Testis (tissue), 3 donors: ENCODE measurements around the gene IFIT1. TPM values are rescaled to one million over a fixed set of nuclear protein-coding genes. Genes with fewer than 3 reads are reported as not detected.
A peak's percentile ranks its signal among the peaks of the same experiment; 100 is the strongest.
"Not testable (repeated sequence)": the region's sequence is repeated elsewhere in the genome, so short reads cannot be mapped to it uniquely, and the experiment has no call there.

ENCODE experiments used
- DNase-seq: peaks from one replicate; pipeline ENCODE4 v3.0.0-alpha.2; 2019
- H3K27ac ChIP-seq, 2 donors: fragments of 200-600 bp; sonication (generic); one replicate each; pipeline ENCODE4 v1.5.1; 2019
- H3K27me3 ChIP-seq: fragments of 200-600 bp; sonication (generic); one replicate; pipeline ENCODE4 v1.5.1; 2019
- H3K36me3 ChIP-seq: fragments of 200-600 bp; sonication (generic); one replicate; pipeline ENCODE4 v1.5.1; 2017; ENCODE audit warnings: low read depth; ENCODE audit errors: missing control alignments
- H3K4me1 ChIP-seq: fragments of 200-600 bp; sonication (generic); one replicate; pipeline ENCODE4 v1.5.1; 2019
- H3K4me3 ChIP-seq, 2 donors: fragments of 200-600 bp; sonication (generic); one replicate each; pipeline ENCODE4 v1.5.1; 2017 to 2019
- H3K9me3 ChIP-seq: fragments of 200-600 bp; sonication (generic); one replicate; pipeline ENCODE4 v1.5.1; 2017
- CTCF ChIP-seq, 3 experiments: fragments of 450-650 bp in 2 of 3; fragments of 200-600 bp in 1 of 3; sonication (generic) in 1 of 3; IDR thresholded peaks; one replicate each; pipeline ENCODE4 v1.5.1; 2016 to 2019; ENCODE audit warnings: antibody characterized with exemption in 3 of 3, mild to moderate bottlenecking in 2 of 3, moderate library complexity in 1 of 3
- POLR2A ChIP-seq: fragments of 450-650 bp; IDR thresholded peaks from one replicate; pipeline ENCODE4 v1.6.1; 2017; ENCODE audit warnings: antibody characterized with exemption, mild to moderate bottlenecking, moderate library complexity
- WGBS, 2 donors: methylation state at CpG; one replicate each; pipeline ENCODE4 v1.1.5; 2018; 5-methylcytosine and 5-hydroxymethylcytosine counted together
- intact Hi-C: fragments of 100-400 bp; cut with DNase I; formaldehyde crosslinking; loops from one replicate; pipeline ENCODE4 v1.15.1; 2023; ENCODE audit warnings: low total_unique reads
- polyA plus RNA-seq: library from polyadenylated mRNA; stranded (reverse); fragments of 350-450 nt; fragmentation: Illumina TruSeq; extraction: RNeasy Lipid Tissue Mini Kit (QIAGEN cat#74804); gene quantifications from one replicate; pipeline ENCODE4 v1.2.3, GENCODE V29; 2014; ENCODE audit warnings: low read depth, low replicate concordance; ENCODE audit not compliant: insufficient read depth
- total RNA-seq, 2 donors: library from RNA; depleted of rRNA; stranded (reverse); fragments of >200 nt; gene quantifications; one replicate each; pipeline ENCODE4 v1.2.3, GENCODE V29; 2016

The IFIT1 gene
- total and polyA plus RNA-seq, 3 donors from 2014 or later, result 13.1 to 15.3 (median 14.8) TPM

GRCh38 chr10:89398003-89398749, 5.8 kb downstream of the IFIT1 start:
- Histone ChIP-seq H3K27me3 (no peaks in the 10 kb centered on the region), H3K9me3 (no peaks in the 10 kb centered on the region), H3K36me3 (no peaks in the 10 kb centered on the region), H3K4me3 (no peak overlapping the region), H3K4me1 (peaks cover 12% of the 10 kb centered on the region), H3K27ac (no peak overlapping the region)
- intact Hi-C loops, result no loop called here
- WGBS, 2 donors, result 62 to 70% methylated on average over 5 of the region's 5 CpGs
- DNase-seq, result no peak
- no peak for TF ChIP-seq CTCF (IDR thresholded peaks at IDR 0.05)
- no peak for TF ChIP-seq POLR2A

- 79 to 90% methylated on average over 1 of the region's 1 CpG for WGBS, 2 donors
- no peaks in the 10 kb centered on the region for H3K9me3 ChIP-seq
- no peaks in the 10 kb centered on the region for H3K4me1 ChIP-seq
- no peak for DNase-seq
- no peak for TF ChIP-seq CTCF (IDR thresholded peaks at IDR 0.05)
- no peak for TF ChIP-seq POLR2A
- H3K27me3 ChIP-seq, result no peaks in the 10 kb centered on the region
- H3K27ac ChIP-seq, result no peak overlapping the region
- H3K4me3 ChIP-seq, result no peak overlapping the region
- no peaks in the 10 kb centered on the region for H3K36me3 ChIP-seq
- intact Hi-C loops, result no loop called here
Observed at GRCh38 chr10:89399956-89400355, 7.5 kb downstream of the IFIT1 start.

- Histone ChIP-seq H3K36me3 (no peaks in the 10 kb centered on the region), H3K4me1 (no peaks in the 10 kb centered on the region), H3K27ac (no peak overlapping the region), H3K27me3 (no peaks in the 10 kb centered on the region), H3K4me3 (no peak overlapping the region), H3K9me3 (no peaks in the 10 kb centered on the region)
- WGBS, 2 donors, result 98 to 100% methylated on average over 2 of the region's 2 CpGs
- TF ChIP-seq CTCF (IDR thresholded peaks at IDR 0.05) (no peak), POLR2A (no peak)
- intact Hi-C loops, result no loop called here
- DNase-seq, result no peak
Observed at GRCh38 chr10:89403043-89403442, 10.6 kb downstream of the IFIT1 start.

GRCh38 chr10:89404104-89405047, 12.0 kb downstream of the IFIT1 start:
- no peaks in the 10 kb centered on the region for H3K27me3 ChIP-seq
- no peak overlapping the region for H3K4me3 ChIP-seq
- WGBS, 2 donors, result 85 to 92% methylated on average over 11 of the region's 11 CpGs
- DNase-seq, result no peak
- TF ChIP-seq CTCF (IDR thresholded peaks at IDR 0.05) (peak in 1 of 3 experiments; percentile 9), POLR2A (no peak)
- no peak overlapping the region for H3K27ac ChIP-seq
- H3K9me3 ChIP-seq, result no peaks in the 10 kb centered on the region
- no peaks in the 10 kb centered on the region for H3K4me1 ChIP-seq
- intact Hi-C loops, result no loop called here
- no peaks in the 10 kb centered on the region for H3K36me3 ChIP-seq

- H3K36me3 ChIP-seq, H3K27ac ChIP-seq, H3K4me3 ChIP-seq, DNase-seq, H3K9me3 ChIP-seq, H3K27me3 ChIP-seq, H3K4me1 ChIP-seq, intact Hi-C loops: not testable (repeated sequence)
- 96 to 99% methylated on average over 9 of the region's 9 CpGs for WGBS, 2 donors
Observed at GRCh38 chr10:89406178-89406577, 13.8 kb downstream of the IFIT1 start.

- H3K36me3 ChIP-seq, DNase-seq, H3K27me3 ChIP-seq, intact Hi-C loops, H3K27ac ChIP-seq, H3K9me3 ChIP-seq, H3K4me1 ChIP-seq, H3K4me3 ChIP-seq: not testable (repeated sequence)
- 92 to 96% methylated on average over 3 of the region's 3 CpGs for WGBS, 2 donors
Observed at GRCh38 chr10:89407792-89408191, 15.4 kb downstream of the IFIT1 start.

- intact Hi-C loops, H3K4me1 ChIP-seq, H3K36me3 ChIP-seq, H3K9me3 ChIP-seq, DNase-seq, H3K4me3 ChIP-seq, H3K27me3 ChIP-seq, H3K27ac ChIP-seq: not testable (repeated sequence)
- 90 to 98% methylated on average over 5 of the region's 5 CpGs for WGBS, 2 donors
Observed at GRCh38 chr10:89409282-89409681, 16.9 kb downstream of the IFIT1 start.

GRCh38 chr10:89410551-89410950, 18.1 kb downstream of the IFIT1 start:
- H3K4me3 ChIP-seq, DNase-seq, H3K27me3 ChIP-seq, H3K9me3 ChIP-seq, H3K27ac ChIP-seq, H3K4me1 ChIP-seq, H3K36me3 ChIP-seq, intact Hi-C loops: not testable (repeated sequence)
- 89 to 91% methylated on average over 5 of the region's 5 CpGs for WGBS, 2 donors
